ENCODE results near the gene CTCFL.

DNA sequence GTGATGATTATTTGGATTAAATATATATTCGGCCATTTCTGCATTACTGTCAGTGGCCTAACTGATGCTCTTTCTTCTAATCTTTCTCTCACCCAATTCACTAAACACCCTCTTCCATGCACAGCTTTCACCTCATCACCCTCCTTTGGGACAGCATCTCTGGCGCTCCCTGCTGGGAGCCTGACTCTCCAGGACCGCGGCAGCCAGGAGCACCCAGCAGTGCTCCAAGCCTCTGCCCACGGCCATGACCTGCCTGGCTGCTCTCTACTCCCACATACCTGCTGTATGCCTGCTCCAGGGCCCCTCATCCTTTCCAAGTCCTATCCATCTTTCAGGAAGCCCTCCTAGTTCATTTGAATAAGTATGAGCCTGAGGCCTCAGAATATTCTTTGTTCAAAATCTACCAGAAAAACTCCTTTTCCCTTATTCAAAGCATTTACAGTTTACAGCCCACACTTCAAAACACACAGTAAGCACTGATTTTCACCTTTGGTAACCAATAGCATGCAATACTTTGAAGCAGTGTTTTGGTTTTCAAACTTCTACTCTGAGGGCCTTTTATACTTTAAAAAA is 15.2 kb downstream of the CTCFL start:
- TF ChIP-seq POLR2A (IDR thresholded peaks at IDR 0.05) (no peak), CTCF (IDR thresholded peaks at IDR 0.05) (peak in 1 of 4 experiments; percentile 32)

All from sigmoid colon (tissue), 3 donors.